Neural progenitor cell (in vitro differentiated cells): Measurements from ENCODE around the gene GATA6. TPM values are rescaled to one million over a fixed set of nuclear protein-coding genes. Genes with fewer than 3 reads are reported as not detected.

ENCODE experiments used
- DNase-seq: peaks from one replicate; pipeline ENCODE4 v3.0.0-alpha.2; 2016; ENCODE audit warnings: low spot score
- H2AFZ ChIP-seq: fragments of 200-600 bp; sonication (generic); replicated peaks from 2 replicates; pipeline ENCODE4 v1.6.1; 2016; ENCODE audit warnings: antibody characterized with exemption
- H3F3A ChIP-seq: fragments of 200-600 bp; sonication (generic); 2 replicates; pipeline ENCODE4 v1.6.1; 2016; ENCODE audit warnings: antibody characterized with exemption, low read depth
- H3K27ac ChIP-seq: fragments of 200-600 bp; sonication (generic); 2 replicates; pipeline ENCODE4 v1.5.1; 2016; ENCODE audit warnings: mild to moderate bottlenecking
- H3K27me3 ChIP-seq: fragments of 200-600 bp; sonication (generic); 2 replicates; pipeline ENCODE4 v1.6.1; 2016; ENCODE audit warnings: mild to moderate bottlenecking, moderate library complexity
- H3K36me3 ChIP-seq: fragments of 200-600 bp; sonication (generic); 2 replicates; pipeline ENCODE4 v1.5.1; 2016
- H3K4me1 ChIP-seq: fragments of 200-600 bp; sonication (generic); 2 replicates; pipeline ENCODE4 v1.6.1; 2016; ENCODE audit warnings: mixed run types
- H3K4me2 ChIP-seq: fragments of 200-600 bp; sonication (generic); 2 replicates; pipeline ENCODE4 v1.6.1; 2016
- H3K4me3 ChIP-seq: fragments of 200-600 bp; sonication (generic); 2 replicates; pipeline ENCODE4 v1.5.1; 2016
- H3K79me2 ChIP-seq: fragments of 200-600 bp; sonication (generic); 2 replicates; pipeline ENCODE4 v1.6.1; 2016; ENCODE audit warnings: low read depth
- H3K9ac ChIP-seq: fragments of 200-600 bp; sonication (generic); 2 replicates; pipeline ENCODE4 v1.6.1; 2016
- H3K9me3 ChIP-seq: fragments of 200-600 bp; sonication (generic); 2 replicates; pipeline ENCODE4 v1.5.1; 2016; ENCODE audit warnings: low read depth
- H4K20me1 ChIP-seq: fragments of 200-600 bp; sonication (generic); 2 replicates; pipeline ENCODE4 v1.6.1; 2016; ENCODE audit warnings: low read depth
- H3K27ac Mint-ChIP-seq: 3 replicates; pipeline ENCODE4 v1.8.0; 2021; ENCODE audit warnings: mixed read lengths
- H3K27me3 Mint-ChIP-seq: 2 replicates; pipeline ENCODE4 v1.8.0; 2022; ENCODE audit warnings: low read depth, mild to moderate bottlenecking, inconsistent platforms, moderate library complexity, mixed read lengths; ENCODE audit not compliant: insufficient read depth
- H3K36me3 Mint-ChIP-seq: 3 replicates; pipeline ENCODE4 v1.8.0; 2021; ENCODE audit warnings: mixed read lengths
- H3K4me1 Mint-ChIP-seq: 3 replicates; pipeline ENCODE4 v1.8.0; 2021; ENCODE audit warnings: mixed read lengths
- H3K4me3 Mint-ChIP-seq: 3 replicates; pipeline ENCODE4 v1.8.0; 2021; ENCODE audit warnings: mild to moderate bottlenecking, moderate library complexity, mixed read lengths
- H3K9me3 Mint-ChIP-seq: 3 replicates; pipeline ENCODE4 v1.8.0; 2020; ENCODE audit warnings: mixed read lengths
- EZH2 ChIP-seq: fragments of 200-600 bp; sonication (generic); IDR thresholded peaks from 2 replicates; pipeline ENCODE4 v1.6.1; 2017; ENCODE audit warnings: antibody characterized with exemption, mild to moderate bottlenecking, moderate library complexity
- EZH2phosphoT487 ChIP-seq: fragments of 200-600 bp; sonication (generic); IDR thresholded peaks from 2 replicates; pipeline ENCODE4 v1.6.1; 2017; ENCODE audit warnings: antibody characterized with exemption
- total RNA-seq: library from RNA; depleted of rRNA; stranded (reverse); fragments of >200 nt; gene quantifications from 2 replicates; pipeline ENCODE4 v1.2.3, GENCODE V29; 2015; ENCODE audit warnings: low replicate concordance
- TF ChIP-seq, protein P1 (sequence below): fragments of 200-600 bp; sonication (generic); IDR thresholded peaks from 2 replicates; pipeline ENCODE4 v1.5.1; 2017; ENCODE audit warnings: antibody characterized with exemption, mild to moderate bottlenecking

Gene GATA6
- total RNA-seq, 1 donor from 2014 or later, result 0.26 TPM

DNA sequence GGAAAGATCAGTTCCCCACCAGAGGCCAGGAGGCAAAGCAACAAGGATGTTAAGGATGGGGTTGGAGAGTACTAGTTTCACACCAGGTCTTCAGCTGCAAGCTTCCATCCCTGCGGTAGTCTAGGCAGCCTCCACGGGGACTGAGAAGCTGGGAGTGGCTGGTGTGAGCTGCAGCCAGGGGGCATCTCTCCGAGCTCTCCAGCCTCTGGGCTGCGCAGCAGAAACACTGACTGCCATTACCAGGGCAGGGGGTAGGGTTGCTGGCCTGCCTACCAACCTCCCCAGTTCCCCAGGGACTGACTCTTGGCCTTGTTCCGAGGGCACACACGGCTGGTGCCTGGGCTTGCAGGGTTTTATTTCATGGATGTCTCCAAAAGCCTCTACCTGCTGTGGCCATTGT, 15.9 kb downstream of the GATA6 start:
- H3K36me3 ChIP-seq, result no peaks in the 10 kb centered on the region
- no peaks in the 10 kb centered on the region for H3F3A ChIP-seq
- H3K27ac ChIP-seq, result no peak overlapping the region
- H3K27me3 ChIP-seq, result peaks cover 36% of the 10 kb centered on the region
- H3K9me3 Mint-ChIP-seq, result no peaks in the 10 kb centered on the region
- no peaks in the 10 kb centered on the region for H3K36me3 Mint-ChIP-seq
- H3K4me1 ChIP-seq, result no peaks in the 10 kb centered on the region
- no peaks in the 10 kb centered on the region for H3K79me2 ChIP-seq
- H3K27me3 Mint-ChIP-seq, result peaks cover 6% of the 10 kb centered on the region
- H3K4me3 ChIP-seq, result no peak overlapping the region
- peaks cover 13% of the 10 kb centered on the region for H3K4me1 Mint-ChIP-seq
- H3K9ac ChIP-seq, result no peak overlapping the region
- no peak for TF ChIP-seq EZH2
- TF ChIP-seq, protein P1, sequence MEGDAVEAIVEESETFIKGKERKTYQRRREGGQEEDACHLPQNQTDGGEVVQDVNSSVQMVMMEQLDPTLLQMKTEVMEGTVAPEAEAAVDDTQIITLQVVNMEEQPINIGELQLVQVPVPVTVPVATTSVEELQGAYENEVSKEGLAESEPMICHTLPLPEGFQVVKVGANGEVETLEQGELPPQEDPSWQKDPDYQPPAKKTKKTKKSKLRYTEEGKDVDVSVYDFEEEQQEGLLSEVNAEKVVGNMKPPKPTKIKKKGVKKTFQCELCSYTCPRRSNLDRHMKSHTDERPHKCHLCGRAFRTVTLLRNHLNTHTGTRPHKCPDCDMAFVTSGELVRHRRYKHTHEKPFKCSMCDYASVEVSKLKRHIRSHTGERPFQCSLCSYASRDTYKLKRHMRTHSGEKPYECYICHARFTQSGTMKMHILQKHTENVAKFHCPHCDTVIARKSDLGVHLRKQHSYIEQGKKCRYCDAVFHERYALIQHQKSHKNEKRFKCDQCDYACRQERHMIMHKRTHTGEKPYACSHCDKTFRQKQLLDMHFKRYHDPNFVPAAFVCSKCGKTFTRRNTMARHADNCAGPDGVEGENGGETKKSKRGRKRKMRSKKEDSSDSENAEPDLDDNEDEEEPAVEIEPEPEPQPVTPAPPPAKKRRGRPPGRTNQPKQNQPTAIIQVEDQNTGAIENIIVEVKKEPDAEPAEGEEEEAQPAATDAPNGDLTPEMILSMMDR, result peak; percentile 31
- H3K4me3 Mint-ChIP-seq, result no peak overlapping the region
- DNase-seq, result peak; percentile 31
- no peaks in the 10 kb centered on the region for H4K20me1 ChIP-seq
- no peak overlapping the region for H2AFZ ChIP-seq
- no peak overlapping the region for H3K27ac Mint-ChIP-seq
- no peaks in the 10 kb centered on the region for H3K9me3 ChIP-seq
- no peak overlapping the region for H3K4me2 ChIP-seq

DNA sequence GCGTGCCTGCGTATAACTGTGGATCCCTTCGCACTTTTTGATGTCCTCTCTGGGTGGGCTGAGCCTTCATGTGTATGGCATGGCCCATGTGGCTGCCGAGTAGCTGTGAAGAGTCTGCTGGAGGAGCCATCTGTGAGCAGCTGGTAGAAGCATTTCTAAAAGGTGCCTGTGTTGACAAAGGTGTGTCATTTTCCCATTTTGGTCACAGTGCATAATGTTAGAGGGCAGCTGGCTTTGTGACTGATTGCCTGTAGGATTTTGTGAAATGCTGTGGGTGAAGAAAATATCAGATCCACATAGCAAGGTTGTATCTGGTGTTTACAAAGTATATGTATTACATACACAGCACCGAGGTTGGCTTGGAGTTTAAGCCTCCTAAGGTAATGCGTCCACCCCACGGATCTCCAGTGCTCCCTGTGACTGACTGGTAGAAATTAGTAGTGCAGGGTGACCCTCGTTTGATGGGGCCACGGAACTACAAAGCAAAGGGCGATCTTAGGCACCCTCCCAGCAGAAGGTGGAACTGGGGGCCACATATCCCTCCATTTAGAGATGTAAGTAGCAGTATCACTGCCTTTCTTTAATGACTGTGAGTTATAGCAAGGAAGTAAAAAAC, 16.5 kb downstream of the GATA6 start:
- H4K20me1 ChIP-seq, result no peaks in the 10 kb centered on the region
- no peaks in the 10 kb centered on the region for H3K79me2 ChIP-seq
- no peaks in the 10 kb centered on the region for H3K4me1 ChIP-seq
- H3K36me3 ChIP-seq, result no peaks in the 10 kb centered on the region
- H3F3A ChIP-seq, result no peaks in the 10 kb centered on the region
- Mint-ChIP-seq H3K4me1 (peaks cover 19% of the 10 kb centered on the region), H3K4me3 (no peak overlapping the region), H3K27ac (no peak overlapping the region), H3K36me3 (no peaks in the 10 kb centered on the region), H3K27me3 (peaks cover 9% of the 10 kb centered on the region), H3K9me3 (no peaks in the 10 kb centered on the region)
- H3K9ac ChIP-seq, result no peak overlapping the region
- DNase-seq, result no peak
- no peak for TF ChIP-seq EZH2phosphoT487
- TF ChIP-seq EZH2, result no peak
- TF ChIP-seq, protein P1, result no peak
- no peak overlapping the region for H3K27ac ChIP-seq
- H3K4me3 ChIP-seq, result no peak overlapping the region
- H3K9me3 ChIP-seq, result no peaks in the 10 kb centered on the region
- H3K27me3 ChIP-seq, result peaks cover 30% of the 10 kb centered on the region
- no peak overlapping the region for H3K4me2 ChIP-seq
- no peak overlapping the region for H2AFZ ChIP-seq

DNA sequence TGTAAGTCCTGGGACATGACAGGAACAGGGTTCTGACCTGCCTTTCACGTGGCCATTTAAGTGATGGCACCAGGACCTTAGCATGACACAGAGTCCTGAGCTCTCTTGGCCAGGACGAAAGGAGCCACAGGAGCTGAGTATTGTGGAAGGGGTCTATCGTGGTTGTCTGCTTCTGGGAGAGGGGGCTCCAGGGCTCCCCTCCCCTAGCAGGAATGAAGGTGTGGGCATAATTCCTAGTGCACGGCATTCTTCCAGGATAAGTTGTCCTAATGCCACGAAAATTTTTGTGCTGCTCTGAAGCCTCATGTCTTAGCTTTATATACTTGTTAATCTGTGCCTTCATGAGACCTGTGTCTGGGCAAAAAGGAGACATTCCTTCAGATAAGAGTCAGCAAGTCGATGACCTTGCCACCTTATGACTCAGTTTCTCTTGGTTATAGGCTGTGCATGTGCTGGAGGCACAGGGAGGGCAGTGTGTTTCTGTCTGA, 17.1 kb downstream of the GATA6 start:
- no peak overlapping the region for H3K27ac ChIP-seq
- no peaks in the 10 kb centered on the region for H3K36me3 ChIP-seq
- H3K4me1 ChIP-seq, result peaks cover 2% of the 10 kb centered on the region
- Mint-ChIP-seq H3K36me3 (no peaks in the 10 kb centered on the region), H3K27me3 (peaks cover 8% of the 10 kb centered on the region), H3K9me3 (no peaks in the 10 kb centered on the region), H3K4me3 (no peak overlapping the region), H3K4me1 (peaks cover 22% of the 10 kb centered on the region), H3K27ac (no peak overlapping the region)
- TF ChIP-seq EZH2 (no peak), EZH2phosphoT487 (no peak)
- TF ChIP-seq, protein P1, result no peak
- H4K20me1 ChIP-seq, result no peaks in the 10 kb centered on the region
- H3K4me3 ChIP-seq, result no peak overlapping the region
- H2AFZ ChIP-seq, result no peak overlapping the region
- H3K27me3 ChIP-seq, result peaks cover 23% of the 10 kb centered on the region
- H3K79me2 ChIP-seq, result no peaks in the 10 kb centered on the region
- no peak for DNase-seq
- no peak overlapping the region for H3K9ac ChIP-seq
- no peaks in the 10 kb centered on the region for H3F3A ChIP-seq
- no peak overlapping the region for H3K4me2 ChIP-seq
- H3K9me3 ChIP-seq, result no peaks in the 10 kb centered on the region
